Testis (tissue), 2 donors: ENCODE measurements around the gene PRCC.

Experiments used
- CTCF ChIP-seq, 3 experiments: fragments of 450-650 bp in 2 of 3; fragments of 200-600 bp in 1 of 3; sonication (generic) in 1 of 3; IDR thresholded peaks; one replicate each; pipeline ENCODE4 v1.5.1; 2016 to 2019; ENCODE audit warnings: antibody characterized with exemption in 3 of 3, mild to moderate bottlenecking in 2 of 3, moderate library complexity in 1 of 3
- POLR2A ChIP-seq: fragments of 450-650 bp; IDR thresholded peaks from one replicate; pipeline ENCODE4 v1.6.1; 2017; ENCODE audit warnings: antibody characterized with exemption, mild to moderate bottlenecking, moderate library complexity

- TF ChIP-seq CTCF (IDR thresholded peaks at IDR 0.05): no peak
- TF ChIP-seq POLR2A: no peak
These were observed 41.1 kb downstream of the PRCC start for GRCh38 chr1:156808186-156809030.
